GM12892 (cell line): Measurements from ENCODE around the gene FYB2.

Source experiments
- POLR2A ChIP-seq: IDR thresholded peaks from 2 replicates; pipeline ENCODE4 v1.6.1; 2011; ENCODE audit warnings: low read depth, low read length, control low read depth
- POLR2AphosphoS5 ChIP-seq: IDR thresholded peaks from 2 replicates; pipeline ENCODE4 v1.6.1; 2011; ENCODE audit warnings: low read depth, low read length, control low read depth

GRCh38 chr1:56709995-56710394, 109.2 kb downstream of the FYB2 start:
- TF ChIP-seq POLR2A (no peak), POLR2AphosphoS5 (no peak)
